ENCODE results near the gene PANX1. TPM values are rescaled to one million over a fixed set of nuclear protein-coding genes. Genes with fewer than 3 reads are reported as not detected.

Gene PANX1
- total RNA-seq, 6 experiments from 2014 or later, result 9.3 to 20.4 (median 13.7) TPM

- Histone ChIP-seq H3K4me3 (no peak overlapping the region), H3K36me3 (no peaks in the 10 kb centered on the region), H3K27ac (no peak overlapping the region), H3K4me1 (peaks cover 0 to 47% (median 17%) of the 10 kb centered on the region in 4 donors), H3K9me3 (no peaks in the 10 kb centered on the region), H3K27me3 (no peaks in the 10 kb centered on the region)
- TF ChIP-seq CTCF (IDR thresholded peaks at IDR 0.05) (no peak), POLR2A (IDR thresholded peaks at IDR 0.05) (no peak)
- 42% methylated on average over 2 of the region's 2 CpGs for WGBS (ENCODE audit: insufficient coverage, low coverage, low lambda C conversion rate, missing lambda C conversion rate)
- intact Hi-C loops (cut with DNase I), result no loop called here
- no peak for DNase-seq
- no peak for ATAC-seq
Measured at GRCh38 chr11:94148189-94148588, 19.5 kb downstream of the PANX1 start.

GRCh38 chr11:94149431-94150017 lies 20.9 kb downstream of the PANX1 start:
- no peak overlapping the region for H3K4me3 ChIP-seq
- 53% methylated on average over 3 of the region's 3 CpGs for WGBS (ENCODE audit: insufficient coverage, low coverage, low lambda C conversion rate, missing lambda C conversion rate)
- H3K36me3 ChIP-seq, result no peaks in the 10 kb centered on the region
- intact Hi-C loops (cut with DNase I), result no loop called here
- H3K27me3 ChIP-seq, result no peaks in the 10 kb centered on the region
- no peak for ATAC-seq
- H3K27ac ChIP-seq, result no peak overlapping the region
- no peak for DNase-seq
- H3K4me1 ChIP-seq, result peaks cover 0 to 59% (median 22%) of the 10 kb centered on the region in 4 donors
- no peak for TF ChIP-seq CTCF (IDR thresholded peaks at IDR 0.05)
- TF ChIP-seq POLR2A (IDR thresholded peaks at IDR 0.05), result no peak
- no peaks in the 10 kb centered on the region for H3K9me3 ChIP-seq

GRCh38 chr11:94150056-94150455 lies 21.4 kb downstream of the PANX1 start:
- TF ChIP-seq CTCF (IDR thresholded peaks at IDR 0.05) (no peak), POLR2A (IDR thresholded peaks at IDR 0.05) (no peak)
- intact Hi-C loops (cut with DNase I), result no loop called here
- H3K4me1 ChIP-seq, result peaks cover 0 to 61% (median 21%) of the 10 kb centered on the region in 4 donors
- no peak overlapping the region for H3K27ac ChIP-seq
- no peak overlapping the region for H3K4me3 ChIP-seq
- ATAC-seq, result no peak
- H3K9me3 ChIP-seq, result no peaks in the 10 kb centered on the region
- no peaks in the 10 kb centered on the region for H3K27me3 ChIP-seq
- no peak for DNase-seq
- 57% methylated on average over 1 of the region's 3 CpGs for WGBS (ENCODE audit: insufficient coverage, low coverage, low lambda C conversion rate, missing lambda C conversion rate)
- no peaks in the 10 kb centered on the region for H3K36me3 ChIP-seq

- ATAC-seq, result no peak
- no peaks in the 10 kb centered on the region for H3K27me3 ChIP-seq
- WGBS (ENCODE audit: insufficient coverage, low coverage, low lambda C conversion rate, missing lambda C conversion rate), result 80% methylated on average over 4 of the region's 4 CpGs
- H3K4me3 ChIP-seq, result no peak overlapping the region
- H3K4me1 ChIP-seq, result peaks cover 0 to 51% (median 19%) of the 10 kb centered on the region in 4 donors
- intact Hi-C loops (cut with DNase I), result no loop called here
- DNase-seq, result no peak
- no peaks in the 10 kb centered on the region for H3K9me3 ChIP-seq
- H3K27ac ChIP-seq, result peak overlapping the region in 1 of 3 donors; percentile 79
- TF ChIP-seq CTCF (IDR thresholded peaks at IDR 0.05), result no peak
- TF ChIP-seq POLR2A (IDR thresholded peaks at IDR 0.05), result no peak
- no peaks in the 10 kb centered on the region for H3K36me3 ChIP-seq
Measured at GRCh38 chr11:94150704-94151685, 22.4 kb downstream of the PANX1 start.

All from right lobe of liver (tissue), 6 donors.